Subcutaneous abdominal adipose tissue (tissue), 5 donors: ENCODE data around the gene DYNC2H1.

ENCODE experiments used
- H3K27ac ChIP-seq: one replicate; pipeline ENCODE4 v1.7.0; 2013; ENCODE audit warnings: low read depth, mild to moderate bottlenecking, inconsistent platforms, low read length, moderate library complexity
- H3K27me3 ChIP-seq, 5 donors: one replicate each; pipeline ENCODE4 v1.7.0; 2013; ENCODE audit warnings: low read length in 5 of 5, inconsistent platforms in 1 of 5; ENCODE audit not compliant: control insufficient read depth in 5 of 5, insufficient read depth in 4 of 5
- H3K36me3 ChIP-seq, 5 donors: one replicate each; pipeline ENCODE4 v1.7.0; 2013; ENCODE audit warnings: low read length in 5 of 5; ENCODE audit not compliant: control insufficient read depth in 5 of 5, insufficient read depth in 5 of 5
- H3K4me1 ChIP-seq, 5 donors: one replicate each; pipeline ENCODE4 v1.7.0; 2013; ENCODE audit warnings: low read length in 5 of 5, mild to moderate bottlenecking in 3 of 5, moderate library complexity in 1 of 5; ENCODE audit not compliant: control insufficient read depth in 5 of 5, insufficient read depth in 5 of 5
- H3K4me3 ChIP-seq, 5 donors: one replicate each; pipeline ENCODE4 v1.7.0; 2013; ENCODE audit warnings: low read length in 5 of 5, low read depth in 1 of 5
- H3K9ac ChIP-seq, 5 donors: one replicate each; pipeline ENCODE4 v1.7.0; 2013; ENCODE audit warnings: low read length in 5 of 5, mild to moderate bottlenecking in 4 of 5, moderate library complexity in 3 of 5
- H3K9me3 ChIP-seq, 5 donors: one replicate each; pipeline ENCODE4 v1.7.0; 2013; ENCODE audit warnings: low read length in 5 of 5; ENCODE audit not compliant: control insufficient read depth in 5 of 5
- donor health status: healthy.
- donor health status: healthy.
- donor health status: healthy.
- donor health status: healthy.
- donor health status: healthy.

Gene DYNC2H1

GRCh38 chr11:103529181-103529684, 420.0 kb downstream of the DYNC2H1 start:
- Histone ChIP-seq H3K9me3 (no peaks in the 10 kb centered on the region), H3K36me3 (no peaks in the 10 kb centered on the region), H3K9ac (no peak overlapping the region), H3K4me1 (no peaks in the 10 kb centered on the region), H3K27ac (no peak overlapping the region), H3K27me3 (peaks cover 0 to 2% (median 0%) of the 10 kb centered on the region in 5 donors), H3K4me3 (no peak overlapping the region)
